Parathyroid adenoma (tissue), 2 donors: ENCODE measurements around the gene MVB12B.

ENCODE experiments used
- H2AFZ ChIP-seq: fragments of 300-600 bp; sonication (generic); one replicate; pipeline ENCODE4 v1.7.0; 2017; ENCODE audit warnings: antibody characterized with exemption, mild to moderate bottlenecking
- H3K27ac ChIP-seq: fragments of 300-600 bp; sonication (generic); one replicate; pipeline ENCODE4 v1.7.0; 2017
- H3K27me3 ChIP-seq: fragments of 300-600 bp; sonication (generic); one replicate; pipeline ENCODE4 v1.7.0; 2017; ENCODE audit warnings: low read length; ENCODE audit not compliant: control insufficient read depth, insufficient read depth
- H3K36me3 ChIP-seq: fragments of 300-600 bp; sonication (generic); one replicate; pipeline ENCODE4 v1.7.0; 2017; ENCODE audit warnings: low read length; ENCODE audit not compliant: control insufficient read depth, insufficient read depth
- H3K4me1 ChIP-seq: fragments of 300-600 bp; sonication (generic); one replicate; pipeline ENCODE4 v1.7.0; 2017; ENCODE audit warnings: control low read depth
- H3K4me2 ChIP-seq: fragments of 300-600 bp; sonication (generic); one replicate; pipeline ENCODE4 v1.7.0; 2017; ENCODE audit warnings: low read length
- H3K4me3 ChIP-seq: fragments of 300-600 bp; sonication (generic); one replicate; pipeline ENCODE4 v1.7.0; 2017; ENCODE audit warnings: low read depth, low read length
- H3K79me2 ChIP-seq: fragments of 300-600 bp; sonication (generic); one replicate; pipeline ENCODE4 v1.7.0; 2017; ENCODE audit warnings: control low read depth
- H3K9ac ChIP-seq: fragments of 300-600 bp; sonication (generic); one replicate; pipeline ENCODE4 v1.7.0; 2017; ENCODE audit warnings: mild to moderate bottlenecking
- H3K9me3 ChIP-seq: fragments of 300-600 bp; sonication (generic); one replicate; pipeline ENCODE4 v1.7.0; 2017; ENCODE audit warnings: low read length; ENCODE audit not compliant: control insufficient read depth
- TF ChIP-seq, protein P1 (sequence below): fragments of 300-600 bp; sonication (generic); IDR thresholded peaks from one replicate; pipeline ENCODE4 v1.7.0; 2017; ENCODE audit warnings: antibody characterized with exemption, mild to moderate bottlenecking
- donor health status: primary hyperparathyroidism.

The MVB12B gene

DNA sequence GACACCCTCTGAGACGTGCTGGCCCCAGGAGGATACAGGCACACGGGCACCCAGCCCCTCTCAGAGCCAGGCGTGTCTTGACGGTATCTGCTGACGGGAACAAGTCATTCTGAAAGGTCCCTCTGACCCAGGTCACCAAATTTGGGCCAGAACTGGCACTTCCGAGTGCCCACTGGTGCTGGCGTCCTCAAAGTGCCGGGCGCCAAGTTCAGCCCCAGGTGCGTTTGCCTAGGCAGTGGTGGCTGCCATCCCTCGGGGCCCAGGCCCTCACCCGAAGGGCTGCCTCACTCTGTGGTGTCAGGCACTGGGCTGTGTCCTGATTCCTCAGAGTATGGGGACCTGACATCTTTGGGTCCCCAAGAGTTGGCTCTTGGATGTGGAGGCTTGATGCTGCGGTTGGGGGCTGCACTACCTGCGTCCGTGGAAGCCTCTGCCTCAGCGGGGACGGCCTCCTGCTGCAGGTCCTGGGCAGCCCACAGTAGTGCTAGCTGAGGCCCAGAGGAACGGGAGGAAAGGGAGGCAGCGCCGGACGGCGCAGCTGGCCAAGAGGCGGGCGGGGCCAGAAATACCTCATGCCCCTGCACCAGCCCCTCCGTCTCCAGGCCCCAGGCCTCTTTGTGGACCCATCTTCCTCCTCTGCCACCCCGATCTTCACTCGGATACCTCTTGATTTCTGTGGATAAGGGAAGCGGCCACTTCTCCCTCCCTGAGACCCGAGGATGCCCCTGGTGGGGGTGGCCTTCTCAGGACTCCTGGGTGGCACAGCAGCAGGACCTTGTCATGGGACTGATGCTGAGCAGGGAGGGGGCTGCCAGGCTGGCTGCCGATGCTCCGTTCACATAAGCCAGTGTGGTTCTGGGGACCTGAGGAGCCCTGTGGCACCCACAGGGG is 177.7 kb downstream of the MVB12B start:
- Histone ChIP-seq H3K36me3 (no peaks in the 10 kb centered on the region), H3K27me3 (no peaks in the 10 kb centered on the region), H3K9me3 (no peaks in the 10 kb centered on the region), H2AFZ (no peak overlapping the region), H3K4me3 (no peak overlapping the region), H3K9ac (no peak overlapping the region), H3K4me2 (no peak overlapping the region), H3K27ac (no peak overlapping the region), H3K79me2 (no peaks in the 10 kb centered on the region), H3K4me1 (no peaks in the 10 kb centered on the region)
- TF ChIP-seq, protein P1, sequence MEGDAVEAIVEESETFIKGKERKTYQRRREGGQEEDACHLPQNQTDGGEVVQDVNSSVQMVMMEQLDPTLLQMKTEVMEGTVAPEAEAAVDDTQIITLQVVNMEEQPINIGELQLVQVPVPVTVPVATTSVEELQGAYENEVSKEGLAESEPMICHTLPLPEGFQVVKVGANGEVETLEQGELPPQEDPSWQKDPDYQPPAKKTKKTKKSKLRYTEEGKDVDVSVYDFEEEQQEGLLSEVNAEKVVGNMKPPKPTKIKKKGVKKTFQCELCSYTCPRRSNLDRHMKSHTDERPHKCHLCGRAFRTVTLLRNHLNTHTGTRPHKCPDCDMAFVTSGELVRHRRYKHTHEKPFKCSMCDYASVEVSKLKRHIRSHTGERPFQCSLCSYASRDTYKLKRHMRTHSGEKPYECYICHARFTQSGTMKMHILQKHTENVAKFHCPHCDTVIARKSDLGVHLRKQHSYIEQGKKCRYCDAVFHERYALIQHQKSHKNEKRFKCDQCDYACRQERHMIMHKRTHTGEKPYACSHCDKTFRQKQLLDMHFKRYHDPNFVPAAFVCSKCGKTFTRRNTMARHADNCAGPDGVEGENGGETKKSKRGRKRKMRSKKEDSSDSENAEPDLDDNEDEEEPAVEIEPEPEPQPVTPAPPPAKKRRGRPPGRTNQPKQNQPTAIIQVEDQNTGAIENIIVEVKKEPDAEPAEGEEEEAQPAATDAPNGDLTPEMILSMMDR = no peak

DNA sequence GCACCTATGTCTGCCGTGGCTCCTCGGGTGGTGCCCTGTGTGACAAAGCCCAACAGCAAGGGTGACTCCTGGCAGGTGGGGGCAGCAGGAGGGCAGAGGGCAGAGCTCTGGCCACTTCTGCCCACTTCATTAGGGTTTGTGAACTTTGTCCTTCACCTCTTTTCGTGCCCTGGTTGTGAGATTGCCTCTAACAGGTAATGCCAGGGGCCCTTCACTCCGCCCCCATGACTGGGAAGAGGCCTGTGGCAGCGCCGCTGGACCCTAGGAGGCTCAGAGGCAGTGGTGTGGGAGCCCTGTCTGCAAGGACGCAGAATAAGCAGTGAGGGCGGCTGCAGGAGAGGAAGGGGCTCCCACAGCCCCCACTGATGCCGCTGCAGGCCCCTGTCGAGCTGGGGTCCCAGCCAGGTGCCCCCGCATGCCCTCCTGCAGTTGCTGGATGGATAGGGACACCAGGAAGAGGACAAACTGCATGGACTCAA is 178.4 kb downstream of the MVB12B start:
- H3K27ac ChIP-seq = no peak overlapping the region
- no peaks in the 10 kb centered on the region for H3K4me1 ChIP-seq
- no peak overlapping the region for H3K4me2 ChIP-seq
- no peak overlapping the region for H3K9ac ChIP-seq
- no peak overlapping the region for H3K4me3 ChIP-seq
- TF ChIP-seq, protein P1 = no peak
- no peaks in the 10 kb centered on the region for H3K9me3 ChIP-seq
- H3K36me3 ChIP-seq = no peaks in the 10 kb centered on the region
- H2AFZ ChIP-seq = no peak overlapping the region
- no peaks in the 10 kb centered on the region for H3K79me2 ChIP-seq
- no peaks in the 10 kb centered on the region for H3K27me3 ChIP-seq

DNA sequence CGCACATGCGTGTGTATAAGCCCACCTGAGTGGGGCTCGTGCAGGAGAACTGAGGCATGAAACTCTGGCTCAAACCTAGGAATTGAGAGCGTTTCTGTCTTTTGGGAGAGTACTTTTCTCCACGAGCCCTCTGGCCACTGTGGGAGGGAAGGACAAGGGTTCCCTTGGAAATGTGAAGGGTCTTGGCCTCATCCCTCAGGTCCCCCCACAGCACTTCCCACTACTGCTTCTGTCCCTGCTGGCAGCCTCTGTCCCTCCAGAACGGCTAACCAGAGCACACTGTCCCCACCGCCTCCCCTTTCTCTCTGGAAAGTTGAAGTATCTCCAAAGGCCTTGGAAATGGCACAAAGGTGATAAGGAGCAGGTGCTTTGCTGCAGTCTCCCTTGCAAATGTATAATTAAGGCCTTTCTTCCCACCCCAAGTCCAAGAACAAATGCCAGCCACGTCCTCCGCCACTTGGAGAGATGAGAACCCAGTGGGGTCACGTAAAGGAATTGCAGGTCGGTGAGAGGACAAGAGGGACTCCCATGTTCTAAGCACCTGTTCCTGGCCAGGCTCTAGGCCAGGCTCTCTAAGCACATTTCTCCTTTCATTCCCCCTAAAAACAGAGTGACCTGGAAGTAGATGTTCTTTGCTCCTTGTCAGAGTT is 179.2 kb downstream of the MVB12B start:
- Histone ChIP-seq H3K9me3 (no peaks in the 10 kb centered on the region), H3K27me3 (no peaks in the 10 kb centered on the region), H3K27ac (no peak overlapping the region), H3K36me3 (no peaks in the 10 kb centered on the region), H3K4me1 (no peaks in the 10 kb centered on the region), H3K79me2 (no peaks in the 10 kb centered on the region), H3K4me3 (no peak overlapping the region), H2AFZ (no peak overlapping the region), H3K9ac (no peak overlapping the region), H3K4me2 (no peak overlapping the region)
- TF ChIP-seq, protein P1 = no peak

DNA sequence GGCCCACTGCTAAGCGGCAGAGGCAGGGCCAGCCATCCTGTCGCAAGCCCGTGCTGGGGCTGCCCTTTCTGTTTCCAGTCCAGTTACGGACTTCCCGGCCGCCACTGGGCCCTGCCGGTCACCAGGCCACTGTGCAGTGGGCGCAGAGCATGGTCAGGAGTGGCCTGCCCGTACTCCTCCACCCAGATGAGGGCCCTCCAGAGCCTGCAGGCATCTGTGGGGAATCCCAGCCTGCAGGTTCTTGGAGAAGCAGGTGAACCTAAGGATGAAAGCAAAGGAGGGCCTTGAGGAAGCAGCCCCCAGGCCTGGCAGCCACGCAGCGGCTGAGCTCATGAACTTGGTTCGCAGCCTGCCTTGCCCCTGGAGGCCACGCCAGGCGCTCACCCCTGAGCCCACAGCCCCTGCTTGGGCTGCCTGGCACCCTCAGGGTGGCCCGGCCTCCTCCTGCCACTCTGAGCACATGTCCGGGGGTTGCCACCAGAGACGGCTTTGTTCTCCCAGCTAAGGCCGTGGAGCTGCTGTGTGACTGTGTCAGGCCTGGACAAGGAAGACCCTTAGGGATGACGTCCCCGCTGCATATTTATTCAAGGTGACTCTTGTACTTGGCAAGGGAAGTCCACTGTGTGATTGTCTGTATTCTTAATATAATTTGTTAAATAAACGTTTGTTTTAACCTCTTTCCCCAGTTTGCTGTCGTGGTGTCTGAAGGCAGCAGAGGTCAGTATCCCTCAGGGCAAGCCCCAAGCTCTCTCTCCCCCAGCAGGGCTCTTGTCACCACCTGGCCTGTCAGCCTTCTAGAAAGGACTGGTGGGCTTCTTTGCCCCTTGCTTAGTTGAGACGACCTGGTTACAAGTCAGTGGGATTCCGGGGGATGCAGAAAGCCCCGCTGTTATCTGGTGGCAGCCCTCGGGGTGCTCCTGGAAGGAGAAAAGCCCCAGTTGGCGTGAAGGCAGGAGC is 180.0 kb downstream of the MVB12B start:
- Histone ChIP-seq H3K27ac (no peak overlapping the region), H3K79me2 (no peaks in the 10 kb centered on the region), H3K9ac (no peak overlapping the region), H3K4me3 (no peak overlapping the region), H3K4me2 (no peak overlapping the region), H3K9me3 (no peaks in the 10 kb centered on the region), H3K27me3 (no peaks in the 10 kb centered on the region), H3K36me3 (no peaks in the 10 kb centered on the region), H3K4me1 (no peaks in the 10 kb centered on the region), H2AFZ (no peak overlapping the region)
- TF ChIP-seq, protein P1 = no peak
